Measurements from ENCODE around the gene OLFM1. TPM values are rescaled to one million over a fixed set of nuclear protein-coding genes. Genes with fewer than 3 reads are reported as not detected.

The OLFM1 gene
- 10 to 100 TPM; 15.3 to 22.7 TPM for total RNA-seq

DNA sequence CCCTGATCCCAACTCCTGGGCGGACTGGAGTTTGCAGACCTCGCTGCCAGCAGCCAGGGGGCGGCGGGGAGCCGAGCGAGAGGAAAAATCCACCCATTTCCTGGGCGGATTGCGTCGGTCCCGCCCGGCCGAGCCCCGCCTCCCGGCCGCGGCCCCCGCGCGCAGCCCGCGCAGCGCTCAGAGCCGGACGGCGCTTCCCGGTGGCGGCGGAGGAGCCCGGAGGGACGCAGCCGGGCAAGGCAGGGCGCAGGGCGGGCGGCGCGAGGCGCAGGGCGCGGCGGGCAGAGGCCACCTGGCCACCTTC is at the start of gene OLFM1:
Gene OLFM1 (plus strand): TSS at position 180 of the 304 bp plus-strand sequence. CDS start 322 bp downstream, outside the sequence.

Other genes starting within 250 kb of the OLFM1 start
- not detected for gene FCN2, start 206.9 kb upstream of the OLFM1 start, total RNA-seq
- not detected for gene FCN1, start 169.8 kb upstream of the OLFM1 start, total RNA-seq

Measured in melanocyte of skin (primary cell).